HepG2 (cell line): ENCODE results near the gene PROS1. TPM values are rescaled to one million over a fixed set of nuclear protein-coding genes. Genes with fewer than 3 reads are reported as not detected.
A peak's percentile ranks its signal among the peaks of the same experiment; 100 is the strongest.

Source experiments
- ATF7 ChIP-seq, 2 experiments: fragments of 450-650 bp in 1 of 2; sonication (generic) in 1 of 2; formaldehyde crosslinking in 1 of 2; IDR thresholded peaks; 2 replicates each; pipeline versions ENCODE4 v1.4.0 to v1.6.1; 2016 to 2020; ENCODE audit warnings: antibody characterized with exemption in 1 of 2, mild to moderate bottlenecking in 1 of 2, missing genetic modification reagents in 1 of 2
- BRD4 ChIP-seq: sonication (generic); formaldehyde crosslinking; IDR thresholded peaks from 2 replicates; pipeline ENCODE4 v1.4.0; 2020; ENCODE audit warnings: missing genetic modification reagents
- JDP2 ChIP-seq: sonication (generic); formaldehyde crosslinking; IDR thresholded peaks from 2 replicates; pipeline ENCODE4 v1.8.1; 2022; ENCODE audit warnings: missing genetic modification reagents, borderline replicate concordance
- KLF9 ChIP-seq: IDR thresholded peaks from 2 replicates; pipeline ENCODE4 v1.6.1; 2016; ENCODE audit warnings: low read depth
- KMT2A ChIP-seq: sonication (generic); formaldehyde crosslinking; IDR thresholded peaks from 2 replicates; pipeline ENCODE4 v1.4.0; 2020; ENCODE audit warnings: missing genetic modification reagents
- RFX1 ChIP-seq: fragments of 450-650 bp; IDR thresholded peaks from 2 replicates; pipeline ENCODE4 v1.6.1; 2017
- SMYD3 ChIP-seq: sonication (generic); formaldehyde crosslinking; IDR thresholded peaks from 2 replicates; pipeline ENCODE4 v1.8.1; 2023; ENCODE audit warnings: mild to moderate bottlenecking, missing genetic modification reagents
- SNRNP70 ChIP-seq: fragments of 200-400 bp; formaldehyde crosslinking; IDR thresholded peaks from 2 replicates; pipeline ENCODE4 v1.6.1; 2017; ENCODE audit warnings: mild to moderate bottlenecking, low read depth, low read length, moderate library complexity
- ZIK1 ChIP-seq: sonication (generic); formaldehyde crosslinking; IDR thresholded peaks from 2 replicates; pipeline ENCODE4 v1.5.0; 2020; ENCODE audit warnings: mild to moderate bottlenecking, low read depth, missing genetic modification reagents, borderline replicate concordance
- ZNF235 ChIP-seq: sonication (generic); formaldehyde crosslinking; IDR thresholded peaks from 2 replicates; pipeline ENCODE4 v1.8.1; 2023; ENCODE audit warnings: mild to moderate bottlenecking, missing genetic modification reagents, borderline replicate concordance
- ZSCAN25 ChIP-seq: sonication (generic); formaldehyde crosslinking; IDR thresholded peaks from 2 replicates; pipeline ENCODE4 v1.8.0; 2022; ENCODE audit warnings: mild to moderate bottlenecking, missing genetic modification reagents
- polyA plus RNA-seq, 8 experiments: library from polyadenylated mRNA; depleted of rRNA in 3 of 8; stranded (reverse) in 7 of 8; unstranded in 1 of 8; fragments of >200 nt; fragmentation: Illumina TruSeq in 4 of 8; extraction: Trizol in 4 of 8; gene quantifications; 2 replicates each; pipeline versions ENCODE4 v1.2.1 to v1.2.3, GENCODE V29; 2011 to 2016; ENCODE audit warnings: low read depth in 4 of 8, missing spikeins in 1 of 8, mixed read lengths in 1 of 8; ENCODE audit not compliant: insufficient read depth in 1 of 8
- total RNA-seq, 5 experiments: library from RNA; depleted of rRNA; stranded (reverse); fragments of >200 nt; fragmentation: Illumina TruSeq; extraction: Trizol; gene quantifications; 2 replicates each; pipeline ENCODE4 v1.2.3, GENCODE V29; 2016; ENCODE audit warnings: low read depth in 1 of 5
- TF ChIP-seq, protein P1 (sequence below): sonication (generic); formaldehyde crosslinking; IDR thresholded peaks from 2 replicates; pipeline ENCODE4 v1.4.0; 2020; ENCODE audit warnings: low read depth, missing genetic modification reagents
- TF ChIP-seq, protein P2 (sequence below): sonication (generic); formaldehyde crosslinking; IDR thresholded peaks from 2 replicates; pipeline ENCODE4 v1.4.0; 2020; ENCODE audit warnings: missing genetic modification reagents
- TF ChIP-seq, protein P3 (sequence below): sonication (generic); formaldehyde crosslinking; IDR thresholded peaks from 2 replicates; pipeline ENCODE4; 2020; ENCODE audit warnings: missing genetic modification reagents, mild to moderate bottlenecking, borderline replicate concordance
- TF ChIP-seq, protein P4 (sequence below): IDR thresholded peaks from 2 replicates; pipeline ENCODE4 v1.6.1; 2018; ENCODE audit warnings: missing genetic modification reagents, mild to moderate bottlenecking, missing compliant biosample characterization

Gene PROS1
- total and polyA plus RNA-seq, 2 of the 13 experiments (the other 11 are each of a cell fraction or from before 2014, with no cell fraction given): 63.8 to 76.8 TPM

DNA sequence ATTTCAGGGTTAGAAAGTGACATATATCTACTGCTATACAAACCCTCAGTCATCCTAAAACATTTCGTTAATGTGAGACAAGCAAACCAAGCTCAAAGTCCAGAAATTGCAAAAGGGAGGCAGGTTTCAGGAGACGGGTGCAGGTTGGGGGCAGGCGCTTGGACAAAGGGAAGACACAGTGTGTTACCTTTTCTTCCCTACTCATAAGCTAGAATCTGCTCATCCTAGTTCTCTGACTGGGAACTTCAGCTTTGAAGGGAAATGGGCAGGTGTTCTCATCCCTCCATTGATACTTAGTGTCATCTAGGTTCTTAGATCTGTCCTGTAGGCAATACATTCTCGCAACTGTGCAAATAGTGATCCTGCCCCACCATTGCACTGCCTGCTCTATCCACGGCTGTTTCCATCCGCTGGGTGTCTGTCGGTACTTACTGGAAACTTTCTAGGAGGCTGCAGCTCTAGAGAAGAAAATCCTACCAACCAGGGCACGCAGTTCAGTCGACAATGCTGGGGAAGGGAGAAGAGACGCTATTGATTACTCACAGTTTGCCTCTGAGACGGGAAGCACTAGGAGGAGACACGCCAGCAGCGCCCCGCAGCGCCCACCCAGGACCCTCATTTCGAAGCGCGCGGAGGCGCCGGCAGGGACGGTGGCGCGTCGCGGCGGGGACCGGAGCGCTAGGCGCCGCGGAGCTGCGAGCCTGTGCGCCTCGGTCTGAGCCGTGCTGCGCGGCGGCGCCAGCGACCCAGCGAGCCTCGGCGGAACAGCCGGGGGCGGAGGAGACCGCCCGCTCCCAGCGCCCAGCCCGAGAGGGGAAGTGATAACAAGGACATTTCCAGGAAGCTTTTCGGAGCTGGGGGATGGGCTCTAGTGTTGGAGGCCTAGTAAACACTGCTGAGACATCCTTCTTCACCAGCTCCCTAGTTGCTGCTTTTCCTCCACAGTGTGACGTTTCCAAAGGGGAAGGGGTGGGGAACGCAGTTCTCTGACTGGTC lies at the start of gene PROS1 (continued):
- TF ChIP-seq, protein P1, sequence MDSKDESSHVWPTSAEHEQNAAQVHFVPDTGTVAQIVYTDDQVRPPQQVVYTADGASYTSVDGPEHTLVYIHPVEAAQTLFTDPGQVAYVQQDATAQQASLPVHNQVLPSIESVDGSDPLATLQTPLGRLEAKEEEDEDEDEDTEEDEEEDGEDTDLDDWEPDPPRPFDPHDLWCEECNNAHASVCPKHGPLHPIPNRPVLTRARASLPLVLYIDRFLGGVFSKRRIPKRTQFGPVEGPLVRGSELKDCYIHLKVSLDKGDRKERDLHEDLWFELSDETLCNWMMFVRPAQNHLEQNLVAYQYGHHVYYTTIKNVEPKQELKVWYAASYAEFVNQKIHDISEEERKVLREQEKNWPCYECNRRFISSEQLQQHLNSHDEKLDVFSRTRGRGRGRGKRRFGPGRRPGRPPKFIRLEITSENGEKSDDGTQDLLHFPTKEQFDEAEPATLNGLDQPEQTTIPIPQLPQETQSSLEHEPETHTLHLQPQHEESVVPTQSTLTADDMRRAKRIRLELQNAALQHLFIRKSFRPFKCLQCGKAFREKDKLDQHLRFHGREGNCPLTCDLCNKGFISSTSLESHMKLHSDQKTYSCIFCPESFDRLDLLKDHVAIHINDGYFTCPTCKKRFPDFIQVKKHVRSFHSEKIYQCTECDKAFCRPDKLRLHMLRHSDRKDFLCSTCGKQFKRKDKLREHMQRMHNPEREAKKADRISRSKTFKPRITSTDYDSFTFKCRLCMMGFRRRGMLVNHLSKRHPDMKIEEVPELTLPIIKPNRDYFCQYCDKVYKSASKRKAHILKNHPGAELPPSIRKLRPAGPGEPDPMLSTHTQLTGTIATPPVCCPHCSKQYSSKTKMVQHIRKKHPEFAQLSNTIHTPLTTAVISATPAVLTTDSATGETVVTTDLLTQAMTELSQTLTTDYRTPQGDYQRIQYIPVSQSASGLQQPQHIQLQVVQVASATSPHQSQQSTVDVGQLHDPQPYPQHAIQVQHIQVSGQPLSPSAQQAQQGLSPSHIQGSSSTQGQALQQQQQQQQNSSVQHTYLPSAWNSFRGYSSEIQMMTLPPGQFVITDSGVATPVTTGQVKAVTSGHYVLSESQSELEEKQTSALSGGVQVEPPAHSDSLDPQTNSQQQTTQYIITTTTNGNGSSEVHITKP: no peak
- TF ChIP-seq, protein P2, sequence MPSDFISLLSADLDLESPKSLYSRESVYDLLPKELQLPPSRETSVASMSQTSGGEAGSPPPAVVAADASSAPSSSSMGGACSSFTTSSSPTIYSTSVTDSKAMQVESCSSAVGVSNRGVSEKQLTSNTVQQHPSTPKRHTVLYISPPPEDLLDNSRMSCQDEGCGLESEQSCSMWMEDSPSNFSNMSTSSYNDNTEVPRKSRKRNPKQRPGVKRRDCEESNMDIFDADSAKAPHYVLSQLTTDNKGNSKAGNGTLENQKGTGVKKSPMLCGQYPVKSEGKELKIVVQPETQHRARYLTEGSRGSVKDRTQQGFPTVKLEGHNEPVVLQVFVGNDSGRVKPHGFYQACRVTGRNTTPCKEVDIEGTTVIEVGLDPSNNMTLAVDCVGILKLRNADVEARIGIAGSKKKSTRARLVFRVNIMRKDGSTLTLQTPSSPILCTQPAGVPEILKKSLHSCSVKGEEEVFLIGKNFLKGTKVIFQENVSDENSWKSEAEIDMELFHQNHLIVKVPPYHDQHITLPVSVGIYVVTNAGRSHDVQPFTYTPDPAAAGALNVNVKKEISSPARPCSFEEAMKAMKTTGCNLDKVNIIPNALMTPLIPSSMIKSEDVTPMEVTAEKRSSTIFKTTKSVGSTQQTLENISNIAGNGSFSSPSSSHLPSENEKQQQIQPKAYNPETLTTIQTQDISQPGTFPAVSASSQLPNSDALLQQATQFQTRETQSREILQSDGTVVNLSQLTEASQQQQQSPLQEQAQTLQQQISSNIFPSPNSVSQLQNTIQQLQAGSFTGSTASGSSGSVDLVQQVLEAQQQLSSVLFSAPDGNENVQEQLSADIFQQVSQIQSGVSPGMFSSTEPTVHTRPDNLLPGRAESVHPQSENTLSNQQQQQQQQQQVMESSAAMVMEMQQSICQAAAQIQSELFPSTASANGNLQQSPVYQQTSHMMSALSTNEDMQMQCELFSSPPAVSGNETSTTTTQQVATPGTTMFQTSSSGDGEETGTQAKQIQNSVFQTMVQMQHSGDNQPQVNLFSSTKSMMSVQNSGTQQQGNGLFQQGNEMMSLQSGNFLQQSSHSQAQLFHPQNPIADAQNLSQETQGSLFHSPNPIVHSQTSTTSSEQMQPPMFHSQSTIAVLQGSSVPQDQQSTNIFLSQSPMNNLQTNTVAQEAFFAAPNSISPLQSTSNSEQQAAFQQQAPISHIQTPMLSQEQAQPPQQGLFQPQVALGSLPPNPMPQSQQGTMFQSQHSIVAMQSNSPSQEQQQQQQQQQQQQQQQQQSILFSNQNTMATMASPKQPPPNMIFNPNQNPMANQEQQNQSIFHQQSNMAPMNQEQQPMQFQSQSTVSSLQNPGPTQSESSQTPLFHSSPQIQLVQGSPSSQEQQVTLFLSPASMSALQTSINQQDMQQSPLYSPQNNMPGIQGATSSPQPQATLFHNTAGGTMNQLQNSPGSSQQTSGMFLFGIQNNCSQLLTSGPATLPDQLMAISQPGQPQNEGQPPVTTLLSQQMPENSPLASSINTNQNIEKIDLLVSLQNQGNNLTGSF (CRISPR knock-in tag): no peak
- TF ChIP-seq KLF9 (no peak), ZSCAN25 (CRISPR knock-in tag) (no peak; the same call in 1 of the 2 replicates), BRD4 (CRISPR knock-in tag) (no peak), ATF7 (IDR thresholded peaks at IDR 0.05) (no peak), ATF7 (CRISPR knock-in tag; IDR thresholded peaks at IDR 0.05) (no peak), SMYD3 (CRISPR knock-in tag) (no peak), SNRNP70 (no peak), ZIK1 (CRISPR knock-in tag) (peak; percentile 42; the same call in 1 of the 2 replicates), KMT2A (CRISPR knock-in tag) (peak; percentile 43; the same call in 1 of the 2 replicates), JDP2 (CRISPR knock-in tag) (no peak), RFX1 (no peak), ZNF235 (CRISPR knock-in tag) (no peak)
- TF ChIP-seq, protein P3, sequence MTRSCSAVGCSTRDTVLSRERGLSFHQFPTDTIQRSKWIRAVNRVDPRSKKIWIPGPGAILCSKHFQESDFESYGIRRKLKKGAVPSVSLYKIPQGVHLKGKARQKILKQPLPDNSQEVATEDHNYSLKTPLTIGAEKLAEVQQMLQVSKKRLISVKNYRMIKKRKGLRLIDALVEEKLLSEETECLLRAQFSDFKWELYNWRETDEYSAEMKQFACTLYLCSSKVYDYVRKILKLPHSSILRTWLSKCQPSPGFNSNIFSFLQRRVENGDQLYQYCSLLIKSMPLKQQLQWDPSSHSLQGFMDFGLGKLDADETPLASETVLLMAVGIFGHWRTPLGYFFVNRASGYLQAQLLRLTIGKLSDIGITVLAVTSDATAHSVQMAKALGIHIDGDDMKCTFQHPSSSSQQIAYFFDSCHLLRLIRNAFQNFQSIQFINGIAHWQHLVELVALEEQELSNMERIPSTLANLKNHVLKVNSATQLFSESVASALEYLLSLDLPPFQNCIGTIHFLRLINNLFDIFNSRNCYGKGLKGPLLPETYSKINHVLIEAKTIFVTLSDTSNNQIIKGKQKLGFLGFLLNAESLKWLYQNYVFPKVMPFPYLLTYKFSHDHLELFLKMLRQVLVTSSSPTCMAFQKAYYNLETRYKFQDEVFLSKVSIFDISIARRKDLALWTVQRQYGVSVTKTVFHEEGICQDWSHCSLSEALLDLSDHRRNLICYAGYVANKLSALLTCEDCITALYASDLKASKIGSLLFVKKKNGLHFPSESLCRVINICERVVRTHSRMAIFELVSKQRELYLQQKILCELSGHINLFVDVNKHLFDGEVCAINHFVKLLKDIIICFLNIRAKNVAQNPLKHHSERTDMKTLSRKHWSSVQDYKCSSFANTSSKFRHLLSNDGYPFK (CRISPR knock-in tag): no peak
- TF ChIP-seq, protein P4, sequence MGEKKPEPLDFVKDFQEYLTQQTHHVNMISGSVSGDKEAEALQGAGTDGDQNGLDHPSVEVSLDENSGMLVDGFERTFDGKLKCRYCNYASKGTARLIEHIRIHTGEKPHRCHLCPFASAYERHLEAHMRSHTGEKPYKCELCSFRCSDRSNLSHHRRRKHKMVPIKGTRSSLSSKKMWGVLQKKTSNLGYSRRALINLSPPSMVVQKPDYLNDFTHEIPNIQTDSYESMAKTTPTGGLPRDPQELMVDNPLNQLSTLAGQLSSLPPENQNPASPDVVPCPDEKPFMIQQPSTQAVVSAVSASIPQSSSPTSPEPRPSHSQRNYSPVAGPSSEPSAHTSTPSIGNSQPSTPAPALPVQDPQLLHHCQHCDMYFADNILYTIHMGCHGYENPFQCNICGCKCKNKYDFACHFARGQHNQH (CRISPR knock-in tag): no peak; the same call in 1 of the 2 replicates
